ENCODE measurements around the gene KCNIP1. TPM values are rescaled to one million over a fixed set of nuclear protein-coding genes. Genes with fewer than 3 reads are reported as not detected.

Gene KCNIP1
- total RNA-seq, 1 donor, result not detected

DNA sequence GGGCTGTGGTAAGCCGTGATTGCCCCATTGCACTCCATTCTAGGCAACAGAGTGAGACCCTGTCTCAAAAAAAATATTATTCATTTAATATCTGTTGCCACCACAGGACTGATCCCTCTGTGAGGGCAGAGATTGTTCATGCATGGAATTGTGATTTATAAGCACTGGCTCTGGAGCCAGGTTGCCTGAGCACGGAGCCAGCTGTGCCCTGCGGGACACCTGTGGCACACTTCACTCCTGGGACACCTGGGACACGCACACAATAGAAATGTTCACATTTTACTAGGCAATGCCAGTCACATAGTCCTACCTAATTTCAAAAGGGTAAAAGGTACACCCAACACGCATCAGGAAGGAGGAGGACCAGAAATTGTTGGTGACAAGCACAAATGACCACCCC lies 196.7 kb downstream of the KCNIP1 start:
- Histone ChIP-seq H3K9me3 (ENCODE audit: low read depth, low read length) (no peaks in the 10 kb centered on the region), H3K4me3 (ENCODE audit: low read length) (no peak overlapping the region), H3K27me3 (ENCODE audit: insufficient read depth, low read length) (peaks cover 2% of the 10 kb centered on the region), H3K4me1 (ENCODE audit: insufficient read depth, low read length) (no peaks in the 10 kb centered on the region)

- Histone ChIP-seq H3K27me3 (ENCODE audit: insufficient read depth, low read length) (no peaks in the 10 kb centered on the region), H3K4me3 (ENCODE audit: low read length) (no peak overlapping the region), H3K9me3 (ENCODE audit: low read depth, low read length) (no peaks in the 10 kb centered on the region), H3K4me1 (ENCODE audit: insufficient read depth, low read length) (no peaks in the 10 kb centered on the region)
Measured at GRCh38 chr5:170701334-170701733, 197.5 kb downstream of the KCNIP1 start.

DNA sequence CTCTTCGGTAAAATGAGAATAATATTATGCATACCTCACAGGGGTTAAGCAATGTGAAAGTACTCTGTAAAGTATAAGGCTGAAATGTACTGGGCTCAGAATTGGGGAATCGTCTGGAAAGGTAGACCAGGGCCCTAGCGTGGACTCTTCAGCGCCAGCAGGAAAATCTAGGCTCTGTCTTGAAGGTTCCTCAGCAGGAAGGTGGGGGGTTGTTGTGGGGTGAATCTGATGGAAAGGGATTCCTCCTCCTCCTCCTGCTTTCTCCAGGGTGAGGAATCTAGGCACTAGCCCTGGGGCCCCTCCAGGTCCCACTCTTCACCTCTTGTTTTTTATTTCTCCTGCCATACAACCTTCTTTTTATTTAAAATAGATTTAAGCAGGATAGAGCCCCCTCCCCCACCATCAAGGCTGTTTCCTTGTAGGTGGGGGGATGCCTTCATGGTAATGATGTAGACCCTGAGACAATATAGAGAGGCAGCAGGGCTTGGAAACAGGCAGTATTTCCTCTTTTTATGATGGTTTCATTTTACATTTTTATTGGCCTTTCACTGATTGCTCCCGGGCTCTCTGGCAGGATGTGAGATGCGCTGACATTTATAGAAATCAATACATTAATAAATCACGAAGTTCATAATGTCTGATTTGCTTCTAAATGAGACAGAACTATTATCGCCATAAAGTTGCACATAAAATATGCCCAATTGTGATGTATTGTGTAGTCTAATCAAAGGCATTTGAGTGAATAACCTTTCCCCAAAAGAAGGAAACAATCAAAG lies 200.8 kb downstream of the KCNIP1 start:
- Histone ChIP-seq H3K9me3 (ENCODE audit: low read depth, low read length) (no peaks in the 10 kb centered on the region), H3K4me3 (ENCODE audit: low read length) (no peak overlapping the region), H3K27me3 (ENCODE audit: insufficient read depth, low read length) (peaks cover 3% of the 10 kb centered on the region), H3K4me1 (ENCODE audit: insufficient read depth, low read length) (no peaks in the 10 kb centered on the region)

GRCh38 chr5:170709640-170710039 lies 205.8 kb downstream of the KCNIP1 start:
- peaks cover 7% of the 10 kb centered on the region for H3K27me3 ChIP-seq (ENCODE audit: insufficient read depth, low read length)
- H3K4me3 ChIP-seq (ENCODE audit: low read length), result no peak overlapping the region
- H3K9me3 ChIP-seq (ENCODE audit: low read depth, low read length), result no peaks in the 10 kb centered on the region
- no peaks in the 10 kb centered on the region for H3K4me1 ChIP-seq (ENCODE audit: insufficient read depth, low read length)

- H3K4me3 ChIP-seq (ENCODE audit: low read length), result no peak overlapping the region
- H3K4me1 ChIP-seq (ENCODE audit: insufficient read depth, low read length), result no peaks in the 10 kb centered on the region
- no peaks in the 10 kb centered on the region for H3K9me3 ChIP-seq (ENCODE audit: low read depth, low read length)
- H3K27me3 ChIP-seq (ENCODE audit: insufficient read depth, low read length), result peaks cover 7% of the 10 kb centered on the region
Measured at GRCh38 chr5:170711300-170711699, 207.5 kb downstream of the KCNIP1 start.

- Histone ChIP-seq H3K9me3 (ENCODE audit: low read depth, low read length) (no peaks in the 10 kb centered on the region), H3K4me1 (ENCODE audit: insufficient read depth, low read length) (no peaks in the 10 kb centered on the region), H3K27me3 (ENCODE audit: insufficient read depth, low read length) (peaks cover 7% of the 10 kb centered on the region), H3K4me3 (ENCODE audit: low read length) (no peak overlapping the region)
Measured at GRCh38 chr5:170715141-170715540, 211.3 kb downstream of the KCNIP1 start.

DNA sequence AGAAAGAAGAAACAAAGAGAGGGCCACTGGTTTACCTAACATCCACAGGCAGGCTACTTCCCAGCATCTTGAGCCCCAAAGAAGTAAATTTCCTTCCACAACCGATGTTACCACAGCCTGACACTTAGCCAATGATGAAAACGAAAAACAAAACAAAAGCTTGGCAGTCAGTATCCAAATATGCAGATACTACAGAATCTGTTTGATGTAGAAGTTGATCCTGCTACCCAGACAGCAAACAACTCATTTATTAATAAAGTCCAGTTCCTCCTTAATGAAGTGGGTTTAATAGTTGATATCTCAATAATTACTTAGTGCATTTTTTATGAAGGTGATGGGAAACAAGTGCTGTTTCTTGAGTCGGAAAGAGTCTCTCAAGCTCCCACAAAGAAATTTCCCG lies 212.6 kb downstream of the KCNIP1 start:
- Histone ChIP-seq H3K9me3 (ENCODE audit: low read depth, low read length) (no peaks in the 10 kb centered on the region), H3K4me1 (ENCODE audit: insufficient read depth, low read length) (no peaks in the 10 kb centered on the region), H3K27me3 (ENCODE audit: insufficient read depth, low read length) (peaks cover 3% of the 10 kb centered on the region), H3K4me3 (ENCODE audit: low read length) (no peak overlapping the region)

DNA sequence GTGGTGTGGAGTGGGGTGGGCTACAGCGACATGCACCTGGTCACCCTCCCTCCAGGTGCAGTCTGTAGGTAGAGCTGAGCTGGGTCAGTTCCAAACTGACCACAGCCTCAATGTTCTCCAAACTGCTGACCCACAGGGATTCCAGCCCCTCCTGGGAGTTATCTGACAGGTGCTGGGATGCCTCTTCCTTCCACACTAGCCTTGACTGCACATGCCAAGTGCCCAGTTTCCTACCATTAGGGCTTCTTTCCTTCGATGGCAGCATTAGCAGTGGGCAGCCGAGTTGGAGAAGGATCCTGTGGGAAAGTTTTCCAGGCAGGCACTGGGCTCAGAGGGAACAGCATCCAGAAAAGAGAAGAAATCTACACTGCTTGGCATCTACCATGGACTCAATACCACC lies 215.7 kb downstream of the KCNIP1 start:
- Histone ChIP-seq H3K4me3 (ENCODE audit: low read length) (no peak overlapping the region), H3K9me3 (ENCODE audit: low read depth, low read length) (no peaks in the 10 kb centered on the region), H3K27me3 (ENCODE audit: insufficient read depth, low read length) (peaks cover 3% of the 10 kb centered on the region), H3K4me1 (ENCODE audit: insufficient read depth, low read length) (no peaks in the 10 kb centered on the region)

DNA sequence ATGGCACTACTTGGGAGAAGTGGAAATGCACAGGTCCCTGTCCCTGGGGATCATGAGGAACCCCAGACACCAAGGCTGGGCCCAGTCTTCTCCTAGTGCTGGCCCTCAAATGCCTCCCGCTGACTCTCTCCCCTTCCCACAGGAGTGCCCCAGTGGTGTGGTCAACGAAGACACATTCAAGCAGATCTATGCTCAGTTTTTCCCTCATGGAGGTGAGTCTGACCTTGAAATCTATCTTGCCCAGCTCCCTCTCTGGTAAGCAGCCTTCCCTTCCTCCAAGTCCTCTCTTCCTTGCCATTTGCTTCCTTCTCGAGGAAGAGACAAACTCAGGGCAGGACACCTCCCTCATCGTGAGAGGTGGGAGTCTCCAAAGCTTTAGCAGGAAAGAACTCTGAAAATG lies 216.4 kb downstream of the KCNIP1 start:
- Histone ChIP-seq H3K9me3 (ENCODE audit: low read depth, low read length) (no peaks in the 10 kb centered on the region), H3K4me3 (ENCODE audit: low read length) (no peak overlapping the region), H3K4me1 (ENCODE audit: insufficient read depth, low read length) (no peaks in the 10 kb centered on the region), H3K27me3 (ENCODE audit: insufficient read depth, low read length) (peaks cover 3% of the 10 kb centered on the region)

- H3K4me1 ChIP-seq (ENCODE audit: insufficient read depth, low read length), result no peaks in the 10 kb centered on the region
- no peak overlapping the region for H3K4me3 ChIP-seq (ENCODE audit: low read length)
- peaks cover 6% of the 10 kb centered on the region for H3K27me3 ChIP-seq (ENCODE audit: insufficient read depth, low read length)
- no peaks in the 10 kb centered on the region for H3K9me3 ChIP-seq (ENCODE audit: low read depth, low read length)
Measured at GRCh38 chr5:170720984-170721383, 217.2 kb downstream of the KCNIP1 start.

- peaks cover 4% of the 10 kb centered on the region for H3K27me3 ChIP-seq (ENCODE audit: insufficient read depth, low read length)
- no peak overlapping the region for H3K4me3 ChIP-seq (ENCODE audit: low read length)
- no peaks in the 10 kb centered on the region for H3K9me3 ChIP-seq (ENCODE audit: low read depth, low read length)
- H3K4me1 ChIP-seq (ENCODE audit: insufficient read depth, low read length), result no peaks in the 10 kb centered on the region
Measured at GRCh38 chr5:170721681-170722080, 217.9 kb downstream of the KCNIP1 start.

DNA sequence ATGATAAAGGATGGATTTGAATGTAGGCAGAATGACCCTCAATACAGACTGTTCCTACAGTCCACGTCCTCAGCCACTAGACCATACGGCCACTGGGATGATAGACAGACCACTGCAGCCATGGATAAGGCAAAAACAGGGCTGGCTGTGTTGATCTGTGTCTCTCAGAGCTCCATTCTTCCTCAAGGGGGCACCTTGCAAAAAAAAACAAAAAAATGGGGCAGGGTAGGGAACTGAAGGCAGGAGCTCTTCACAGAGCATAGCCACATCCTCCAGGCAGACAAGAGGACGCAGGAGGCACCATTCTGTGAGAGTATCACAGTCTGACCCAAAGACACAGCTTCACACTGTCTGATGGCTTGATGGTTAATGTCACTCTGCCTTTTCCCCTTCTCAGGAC lies 218.5 kb downstream of the KCNIP1 start:
- Histone ChIP-seq H3K9me3 (ENCODE audit: low read depth, low read length) (no peaks in the 10 kb centered on the region), H3K27me3 (ENCODE audit: insufficient read depth, low read length) (peaks cover 3% of the 10 kb centered on the region), H3K4me1 (ENCODE audit: insufficient read depth, low read length) (no peaks in the 10 kb centered on the region), H3K4me3 (ENCODE audit: low read length) (no peak overlapping the region)

- Histone ChIP-seq H3K9me3 (ENCODE audit: low read depth, low read length) (no peaks in the 10 kb centered on the region), H3K4me3 (ENCODE audit: low read length) (no peak overlapping the region), H3K4me1 (ENCODE audit: insufficient read depth, low read length) (no peaks in the 10 kb centered on the region), H3K27me3 (ENCODE audit: insufficient read depth, low read length) (peaks cover 11% of the 10 kb centered on the region)
Measured at GRCh38 chr5:170731052-170731451, 227.2 kb downstream of the KCNIP1 start.

- Histone ChIP-seq H3K4me1 (ENCODE audit: insufficient read depth, low read length) (no peaks in the 10 kb centered on the region), H3K9me3 (ENCODE audit: low read depth, low read length) (no peaks in the 10 kb centered on the region), H3K4me3 (ENCODE audit: low read length) (no peak overlapping the region)
Measured at GRCh38 chr5:170732685-170733084, 228.9 kb downstream of the KCNIP1 start.

GRCh38 chr5:170736966-170737365 lies 233.1 kb downstream of the KCNIP1 start:
- Histone ChIP-seq H3K4me3 (ENCODE audit: low read length) (no peak overlapping the region), H3K27me3 (ENCODE audit: insufficient read depth, low read length) (no peaks in the 10 kb centered on the region), H3K4me1 (ENCODE audit: insufficient read depth, low read length) (no peaks in the 10 kb centered on the region), H3K9me3 (ENCODE audit: low read depth, low read length) (no peaks in the 10 kb centered on the region)

More at GRCh38 chr5:170732685-170733084, 228.9 kb downstream of the KCNIP1 start:
- H3K27me3 ChIP-seq (ENCODE audit: insufficient read depth, low read length), result peaks cover 9% of the 10 kb centered on the region

- Histone ChIP-seq H3K4me1 (ENCODE audit: insufficient read depth, low read length) (no peaks in the 10 kb centered on the region), H3K4me3 (ENCODE audit: low read length) (no peak overlapping the region), H3K9me3 (ENCODE audit: low read depth, low read length) (no peaks in the 10 kb centered on the region), H3K27me3 (ENCODE audit: insufficient read depth, low read length) (no peaks in the 10 kb centered on the region)
Measured at GRCh38 chr5:170737591-170737990, 233.8 kb downstream of the KCNIP1 start.

Measured in mononuclear cell (primary cell).